Gastrocnemius medialis (tissue), 4 donors: ENCODE results near the gene IDI1. TPM values are rescaled to one million over a fixed set of nuclear protein-coding genes. Genes with fewer than 3 reads are reported as not detected.

Source experiments
- ATAC-seq, 2 donors: fragments of 150-250 bp; one replicate each; pipeline ENCODE4 v1.9.1; 2016
- DNase-seq, 2 donors: peaks; one replicate each; pipeline ENCODE4 v3.0.0-alpha.2; 2019
- H3K27ac ChIP-seq, 4 donors: fragments of 200-600 bp; sonication (generic); 1 replicate in 1 of 4; 2 replicates in 3 of 4; pipeline ENCODE4 v1.5.1; 2016 to 2018; ENCODE audit warnings: mild to moderate bottlenecking in 2 of 4, moderate library complexity in 1 of 4
- H3K27me3 ChIP-seq, 3 donors: fragments of 200-600 bp; sonication (generic) in 2 of 3; 1 replicate in 1 of 3; 2 replicates in 2 of 3; pipeline versions ENCODE4 v1.5.1 to v1.6.0; 2016 to 2019; ENCODE audit warnings: mild to moderate bottlenecking in 1 of 3, moderate library complexity in 1 of 3
- H3K36me3 ChIP-seq, 2 donors: fragments of 200-600 bp; sonication (generic) in 1 of 2; one replicate each; pipeline ENCODE4 v1.5.1; 2017 to 2018
- H3K4me1 ChIP-seq, 2 donors: fragments of 200-600 bp; sonication (generic) in 1 of 2; one replicate each; pipeline ENCODE4 v1.5.1; 2016 to 2017; ENCODE audit warnings: mild to moderate bottlenecking in 2 of 2
- H3K4me3 ChIP-seq, 4 donors: fragments of 200-600 bp; sonication (generic) in 3 of 4; 1 replicate in 1 of 4; 2 replicates in 3 of 4; pipeline ENCODE4 v1.5.1; 2016 to 2019; ENCODE audit warnings: mild to moderate bottlenecking in 2 of 4
- H3K9me3 ChIP-seq, 3 donors: fragments of 200-600 bp; sonication (generic) in 2 of 3; 1 replicate in 1 of 3; 2 replicates in 2 of 3; pipeline ENCODE4 v1.5.1; 2016 to 2019
- POLR2A ChIP-seq, 2 donors: fragments of 450-650 bp; IDR thresholded peaks; one replicate each; pipeline ENCODE4 v1.6.1; 2017; ENCODE audit warnings: antibody characterized with exemption in 2 of 2, mild to moderate bottlenecking in 2 of 2, moderate library complexity in 2 of 2
- in situ Hi-C, 4 donors: fragments of 200-750 bp; cut with MboI; loops; one replicate each; pipeline versions ENCODE4 v1.15.0 to v1.8.0; 2017; ENCODE audit warnings: low sequenced_read_pairs in 4 of 4
- intact Hi-C: fragments of 100-400 bp; cut with DNase I; formaldehyde crosslinking; loops from one replicate; pipeline ENCODE4 v1.15.1; 2023; ENCODE audit warnings: low total_unique reads
- total RNA-seq, 4 donors: library from RNA; depleted of rRNA; stranded (reverse); fragments of >200 nt; gene quantifications; one replicate each; pipeline versions ENCODE4 v1.1.0 to v1.2.3, GENCODE V29; 2016
- TF ChIP-seq, protein P1 (sequence below), 5 experiments: fragments of 450-650 bp in 3 of 5; fragments of 200-600 bp in 2 of 5; sonication (generic) in 2 of 5; IDR thresholded peaks in 4 of 5; conservative IDR thresholded peaks in 1 of 5; 1 replicate in 4 of 5; 2 replicates in 1 of 5; pipeline ENCODE4 v1.5.1; 2016 to 2019; ENCODE audit warnings: antibody characterized with exemption in 5 of 5, mild to moderate bottlenecking in 3 of 5, moderate library complexity in 3 of 5

Gene IDI1
- total RNA-seq, 4 donors from 2014 or later: 48.3 to 66.8 (median 66.5) TPM

DNA sequence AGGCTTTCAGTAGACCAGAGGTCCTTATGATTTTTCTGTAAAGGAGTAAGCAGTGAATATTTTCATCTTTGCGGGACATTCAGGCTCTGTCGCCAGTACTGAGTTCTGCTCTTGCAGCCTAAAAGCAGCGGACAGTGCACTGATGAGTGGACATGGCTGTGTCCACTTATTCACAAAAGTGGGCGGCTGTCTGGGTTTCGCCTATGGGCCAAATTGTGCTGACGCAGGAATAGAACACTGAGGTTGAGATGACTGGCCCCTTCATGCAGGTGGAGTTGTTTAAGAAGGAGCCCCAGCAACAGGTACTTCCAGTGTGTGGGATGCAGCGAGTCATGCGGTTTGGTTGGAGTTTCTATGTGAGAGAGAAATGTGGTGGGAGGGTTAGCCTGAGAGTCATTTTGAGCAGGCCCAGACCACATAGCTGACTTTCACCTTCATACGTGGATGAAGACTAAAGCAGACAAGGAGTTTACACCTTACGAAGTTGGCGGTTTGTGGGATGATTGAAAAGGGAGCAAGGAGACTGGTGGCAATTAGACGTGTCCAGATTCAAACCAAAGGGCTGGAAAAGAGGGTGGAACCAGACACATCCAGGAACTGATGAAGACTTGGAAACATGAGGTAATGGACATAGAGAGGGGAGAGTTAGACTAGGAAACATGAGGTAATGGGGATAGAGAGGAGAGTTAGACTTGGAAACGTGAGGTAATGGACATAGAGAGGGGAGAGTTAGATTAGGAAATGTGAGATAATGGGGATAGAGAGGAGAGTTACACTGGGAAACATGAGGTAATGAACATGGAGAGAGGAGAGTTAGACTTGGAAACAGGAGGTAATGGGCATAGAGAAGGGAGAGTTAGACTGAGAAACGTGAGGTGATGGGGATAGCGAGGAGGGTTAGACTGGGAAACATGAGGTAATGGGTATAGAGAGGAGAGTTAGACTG is 45.5 kb upstream of the IDI1 start:
- Histone ChIP-seq H3K9me3 (no peaks in the 10 kb centered on the region), H3K27ac (no peak overlapping the region), H3K4me1 (no peaks in the 10 kb centered on the region), H3K4me3 (no peak overlapping the region), H3K36me3 (peaks cover 0 to 46% of the 10 kb centered on the region in 2 donors), H3K27me3 (no peaks in the 10 kb centered on the region)
- no peak for ATAC-seq
- TF ChIP-seq POLR2A (IDR thresholded peaks at IDR 0.05): no peak
- TF ChIP-seq, protein P1, sequence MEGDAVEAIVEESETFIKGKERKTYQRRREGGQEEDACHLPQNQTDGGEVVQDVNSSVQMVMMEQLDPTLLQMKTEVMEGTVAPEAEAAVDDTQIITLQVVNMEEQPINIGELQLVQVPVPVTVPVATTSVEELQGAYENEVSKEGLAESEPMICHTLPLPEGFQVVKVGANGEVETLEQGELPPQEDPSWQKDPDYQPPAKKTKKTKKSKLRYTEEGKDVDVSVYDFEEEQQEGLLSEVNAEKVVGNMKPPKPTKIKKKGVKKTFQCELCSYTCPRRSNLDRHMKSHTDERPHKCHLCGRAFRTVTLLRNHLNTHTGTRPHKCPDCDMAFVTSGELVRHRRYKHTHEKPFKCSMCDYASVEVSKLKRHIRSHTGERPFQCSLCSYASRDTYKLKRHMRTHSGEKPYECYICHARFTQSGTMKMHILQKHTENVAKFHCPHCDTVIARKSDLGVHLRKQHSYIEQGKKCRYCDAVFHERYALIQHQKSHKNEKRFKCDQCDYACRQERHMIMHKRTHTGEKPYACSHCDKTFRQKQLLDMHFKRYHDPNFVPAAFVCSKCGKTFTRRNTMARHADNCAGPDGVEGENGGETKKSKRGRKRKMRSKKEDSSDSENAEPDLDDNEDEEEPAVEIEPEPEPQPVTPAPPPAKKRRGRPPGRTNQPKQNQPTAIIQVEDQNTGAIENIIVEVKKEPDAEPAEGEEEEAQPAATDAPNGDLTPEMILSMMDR (IDR thresholded peaks at IDR 0.05 in 4 of 5, conservative IDR thresholded peaks at IDR 0.05 in 1 of 5): no peak
- intact Hi-C loops (no loop called here), in situ Hi-C loops (no loop called here)
- no peak for DNase-seq

GRCh38 chr10:1093696-1094095 is 44.8 kb upstream of the IDI1 start:
- ATAC-seq: no peak
- intact Hi-C loops (no loop called here), in situ Hi-C loops (no loop called here)
- no peak for DNase-seq
- Histone ChIP-seq H3K36me3 (peaks cover 0 to 52% of the 10 kb centered on the region in 2 donors), H3K27ac (no peak overlapping the region), H3K4me1 (no peaks in the 10 kb centered on the region), H3K4me3 (no peak overlapping the region), H3K27me3 (no peaks in the 10 kb centered on the region), H3K9me3 (no peaks in the 10 kb centered on the region)
- TF ChIP-seq POLR2A (IDR thresholded peaks at IDR 0.05): no peak
- TF ChIP-seq, protein P1 (IDR thresholded peaks at IDR 0.05 in 4 of 5, conservative IDR thresholded peaks at IDR 0.05 in 1 of 5): no peak

DNA sequence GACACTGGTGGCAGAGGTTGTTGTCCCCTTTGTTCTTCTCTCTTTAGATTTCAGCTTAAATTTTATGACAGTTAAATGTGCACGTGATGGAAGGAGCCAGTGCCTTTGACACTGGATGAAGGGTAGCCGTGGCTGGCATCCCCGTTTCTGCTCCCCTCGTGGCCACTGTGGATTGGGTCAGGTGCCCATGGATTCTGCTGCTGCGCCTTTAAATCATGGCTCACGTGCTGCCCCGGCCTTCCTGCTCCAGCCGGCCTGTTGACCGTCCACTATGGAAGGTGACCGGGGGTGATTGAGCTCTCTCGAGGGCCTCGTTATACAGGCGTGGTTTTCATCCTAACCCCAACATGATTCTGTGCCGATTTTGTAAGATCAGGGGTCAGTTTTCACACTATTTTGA is 41.8 kb upstream of the IDI1 start:
- TF ChIP-seq POLR2A (IDR thresholded peaks at IDR 0.05): no peak
- TF ChIP-seq, protein P1 (IDR thresholded peaks at IDR 0.05 in 4 of 5, conservative IDR thresholded peaks at IDR 0.05 in 1 of 5): no peak

GRCh38 chr10:1089017-1089689 is 40.2 kb upstream of the IDI1 start:
- Histone ChIP-seq H3K27ac (no peak overlapping the region), H3K4me1 (no peaks in the 10 kb centered on the region), H3K27me3 (no peaks in the 10 kb centered on the region), H3K9me3 (no peaks in the 10 kb centered on the region), H3K36me3 (peaks cover 0 to 76% of the 10 kb centered on the region in 2 donors), H3K4me3 (no peak overlapping the region)
- intact Hi-C loops: no loop called here
- in situ Hi-C loops: no loop called here
- TF ChIP-seq, protein P1 (IDR thresholded peaks at IDR 0.05 in 4 of 5, conservative IDR thresholded peaks at IDR 0.05 in 1 of 5): no peak
- TF ChIP-seq POLR2A (IDR thresholded peaks at IDR 0.05): no peak
- ATAC-seq (no peak), DNase-seq (no peak)

More for the DNA sequence above, 41.8 kb upstream of the IDI1 start:
- H3K4me1 ChIP-seq: no peaks in the 10 kb centered on the region
- H3K27ac ChIP-seq: no peak overlapping the region
- DNase-seq (no peak), ATAC-seq (no peak)
- H3K27me3 ChIP-seq: no peaks in the 10 kb centered on the region
- intact Hi-C loops (no loop called here), in situ Hi-C loops (no loop called here)
- no peak overlapping the region for H3K4me3 ChIP-seq
- peaks cover 0 to 62% of the 10 kb centered on the region in 2 donors for H3K36me3 ChIP-seq
- no peaks in the 10 kb centered on the region for H3K9me3 ChIP-seq
